ENCODE data around the gene NCAN. TPM values are rescaled to one million over a fixed set of nuclear protein-coding genes. Genes with fewer than 3 reads are reported as not detected.

The NCAN gene
- total and polyA plus RNA-seq, 2 of the 13 experiments (the other 11 are each of a cell fraction or from before 2014, with no cell fraction given): not detected

GRCh38 chr19:19224852-19225494, 13.2 kb downstream of the NCAN start:
- CTCF ChIA-PET (ENCODE audit: low intra/inter-chr PET ratio, low total read pairs): interaction anchor here (1.0 to 1.8 kb wide), 2 partner anchors 22 to 39 kb away, joined by 4 to 16 read pairs; partner anchors contain the start of gene NR2C2AP
- peaks cover 32% of the 10 kb centered on the region for H3K4me1 ChIP-seq (ENCODE audit: insufficient read depth, low read length)
- FAIRE-seq (no peak), DNase-seq (ENCODE audit: low spot score) (peak; percentile 78), ATAC-seq (peak; percentile 89)
- no peaks in the 10 kb centered on the region for H3K36me3 ChIP-seq (replicated peaks in 1 of 2; ENCODE audit: control insufficient read depth in 1 of 2, insufficient read depth in 2 of 2, low read length in 2 of 2)
- peak overlapping the region in 2 of 3 experiments; percentile 45 to 64; a peak in 4 of 6 replicates for H3K4me3 ChIP-seq (replicated peaks in 1 of 3; ENCODE audit: insufficient read depth in 1 of 3, low read depth in 2 of 3, low read length in 3 of 3)
- H3K9ac ChIP-seq (ENCODE audit: insufficient read depth, low read depth, low read length): no peak overlapping the region
- no peak overlapping the region for H2AFZ ChIP-seq (ENCODE audit: low read length)
- intact Hi-C loops (cut with micrococcal nuclease; ENCODE audit: unreplicated experiment): loop anchor here (1.0 to 5.0 kb wide), 2 partner anchors 39 to 47 kb away; partner anchors contain the start of gene TM6SF2
- no peak overlapping the region for H3K27ac ChIP-seq (ENCODE audit: extremely low read length, insufficient read depth, low read length)
- H3K4me2 ChIP-seq (ENCODE audit: low read depth, low read length): peak overlapping the region; percentile 64
- H3K27me3 ChIP-seq (ENCODE audit: control insufficient read depth in 1 of 2, insufficient read depth in 2 of 2, low read length in 2 of 2): peaks cover 6 to 44% of the 10 kb centered on the region in 2 experiments
- in situ Hi-C loops (cut with HindIII; ENCODE audit: extremely low pct_ligation_motif_present, low pct_unique_long_range_greater_than_20kb): no loop called here
- no peaks in the 10 kb centered on the region for H3K9me3 ChIP-seq (ENCODE audit: low read length)
- BruUV-seq (replicated peaks): no TSS peak
- 0% methylated on average over 3 of the region's 59 CpGs for WGBS (ENCODE audit: low lambda C conversion rate)
- no peaks in the 10 kb centered on the region for H3K79me2 ChIP-seq (ENCODE audit: insufficient read depth, low read length)
- no peaks in the 10 kb centered on the region for H4K20me1 ChIP-seq (ENCODE audit: insufficient read depth, low read length)
- POLR2A ChIA-PET: interaction anchor here (1.1 to 2.2 kb wide), 3 partner anchors 10 to 32 kb away, joined by 3 to 9 read pairs (median 8); partner anchors contain the start of genes BORCS8, NR2C2AP and RFXANK
- TF ChIP-seq AGO1 (IDR thresholded peaks at IDR 0.05; ENCODE audit: low read depth, low read length, poor library complexity, severe bottlenecking) (peak; percentile 46), PAWR (CRISPR knock-in tag; IDR thresholded peaks at IDR 0.05; ENCODE audit: borderline replicate concordance) (peak; percentile 74; the same call in 1 of the 2 replicates), DRAP1 (CRISPR knock-in tag; IDR thresholded peaks at IDR 0.05) (peak; percentile 34; the same call in 1 of the 2 replicates), ZNF678 (CRISPR knock-in tag; IDR thresholded peaks at IDR 0.05) (0 out of 2 replicates have a peak, but pooled peaks have one; percentile 43), ZMYM4 (CRISPR knock-in tag; IDR thresholded peaks at IDR 0.05) (peak; percentile 45; the same call in 1 of the 2 replicates), ZNF460 (CRISPR knock-in tag; IDR thresholded peaks at IDR 0.05; ENCODE audit: borderline replicate concordance) (no peak), ETV5 (CRISPR knock-in tag; IDR thresholded peaks at IDR 0.05; ENCODE audit: borderline replicate concordance) (peak; percentile 50; the same call in 1 of the 2 replicates), ZMYM3 (CRISPR knock-in tag; IDR thresholded peaks at IDR 0.05) (peak; percentile 33; the same call in 1 of the 2 replicates), ZNF546 (CRISPR knock-in tag; conservative IDR thresholded peaks at IDR 0.05) (peak; percentile 66; the same call in 1 of the 2 replicates), SALL1 (CRISPR knock-in tag; IDR thresholded peaks at IDR 0.05) (peak; percentile 80), ZSCAN21 (CRISPR knock-in tag; IDR thresholded peaks at IDR 0.05; ENCODE audit: borderline replicate concordance) (peak; percentile 62; the same call in 1 of the 2 replicates), ZSCAN25 (CRISPR knock-in tag; IDR thresholded peaks at IDR 0.05) (0 out of 2 replicates have a peak, but pooled peaks have one; percentile 58), NAIF1 (CRISPR knock-in tag; IDR thresholded peaks at IDR 0.05; ENCODE audit: borderline replicate concordance) (no peak), ZNF512 (CRISPR knock-in tag; IDR thresholded peaks at IDR 0.05) (no peak), TEF (CRISPR knock-in tag; IDR thresholded peaks at IDR 0.05) (0 out of 2 replicates have a peak, but pooled peaks have one; percentile 36), ZSCAN12 (CRISPR knock-in tag; IDR thresholded peaks at IDR 0.05) (0 out of 2 replicates have a peak, but pooled peaks have one; percentile 46), ZGPAT (CRISPR knock-in tag; IDR thresholded peaks at IDR 0.05) (peak; percentile 68), RNF2 (conservative IDR thresholded peaks at IDR 0.05; ENCODE audit: low read depth) (peak; percentile 96), KAT2B (IDR thresholded peaks at IDR 0.05; ENCODE audit: borderline replicate concordance, low read depth, low read length) (no peak), ZNF761 (CRISPR knock-in tag; conservative IDR thresholded peaks at IDR 0.05) (peak; percentile 77; the same call in 1 of the 2 replicates)

Data from HepG2 (cell line).